GM12873 (cell line): ENCODE data around the gene TECTA.

Source experiments
- CTCF ChIP-seq: IDR thresholded peaks from 2 replicates; pipeline ENCODE4 v1.5.1; 2012; ENCODE audit warnings: low read depth, mild to moderate bottlenecking, moderate library complexity, low read length, control low read depth; ENCODE audit not compliant: insufficient read depth; ENCODE audit errors: missing control alignments

Gene TECTA

GRCh38 chr11:121071846-121072450 is 29.1 kb upstream of the TECTA start:
- no peak for TF ChIP-seq CTCF

GRCh38 chr11:121081321-121081720 is 19.7 kb upstream of the TECTA start:
- no peak for TF ChIP-seq CTCF

- no peak for TF ChIP-seq CTCF
These were observed 18.8 kb upstream of the TECTA start for GRCh38 chr11:121082219-121082618.

GRCh38 chr11:121082670-121083069 is 18.4 kb upstream of the TECTA start:
- TF ChIP-seq CTCF = no peak

GRCh38 chr11:121086866-121087265 is 14.2 kb upstream of the TECTA start:
- no peak for TF ChIP-seq CTCF

GRCh38 chr11:121089566-121089965 is 11.5 kb upstream of the TECTA start:
- TF ChIP-seq CTCF = no peak

GRCh38 chr11:121090145-121090721 is 10.8 kb upstream of the TECTA start:
- no peak for TF ChIP-seq CTCF
